ENCODE measurements around the gene RDX. TPM values are rescaled to one million over a fixed set of nuclear protein-coding genes. Genes with fewer than 3 reads are reported as not detected.

Gene RDX
- total RNA-seq, 1 experiment from 2014 or later: 0.71 TPM

GRCh38 chr11:110130642-110131238, 165.7 kb downstream of the RDX start:
- no peak for DNase-seq
- Histone ChIP-seq H4K20me1 (ENCODE audit: insufficient read depth, low read depth, low read length) (no peaks in the 10 kb centered on the region), H2AFZ (ENCODE audit: low read length) (no peak overlapping the region), H3K36me3 (ENCODE audit: insufficient read depth, low read length) (no peaks in the 10 kb centered on the region), H3K27me3 (ENCODE audit: low read length) (peaks cover 5% of the 10 kb centered on the region; the same call in 1 of the 2 replicates), H3K27ac (ENCODE audit: low read length) (no peak overlapping the region), H3K9me3 (ENCODE audit: low read length) (no peaks in the 10 kb centered on the region), H3K4me1 (ENCODE audit: low read length) (no peaks in the 10 kb centered on the region), H3K4me2 (ENCODE audit: low read depth, low read length, poor library complexity, severe bottlenecking) (no peak overlapping the region), H3K9ac (ENCODE audit: low read length) (no peak overlapping the region), H3K9me2 (replicated peaks; ENCODE audit: insufficient read depth, low read length) (no peaks in the 10 kb centered on the region), H3K79me2 (ENCODE audit: low read length) (no peaks in the 10 kb centered on the region), H3K4me3 (ENCODE audit: low read length) (no peak overlapping the region)

GRCh38 chr11:110128161-110128560, 168.3 kb downstream of the RDX start:
- Histone ChIP-seq H3K4me3 (ENCODE audit: low read length) (no peak overlapping the region), H3K79me2 (ENCODE audit: low read length) (no peaks in the 10 kb centered on the region), H3K27me3 (ENCODE audit: low read length) (peaks cover 5% of the 10 kb centered on the region; the same call in 1 of the 2 replicates), H4K20me1 (ENCODE audit: insufficient read depth, low read depth, low read length) (no peaks in the 10 kb centered on the region), H3K4me2 (ENCODE audit: low read depth, low read length, poor library complexity, severe bottlenecking) (no peak overlapping the region), H3K36me3 (ENCODE audit: insufficient read depth, low read length) (no peaks in the 10 kb centered on the region), H3K9me2 (replicated peaks; ENCODE audit: insufficient read depth, low read length) (no peaks in the 10 kb centered on the region), H3K9ac (ENCODE audit: low read length) (no peak overlapping the region), H3K9me3 (ENCODE audit: low read length) (no peaks in the 10 kb centered on the region), H2AFZ (ENCODE audit: low read length) (no peak overlapping the region), H3K27ac (ENCODE audit: low read length) (no peak overlapping the region), H3K4me1 (ENCODE audit: low read length) (no peaks in the 10 kb centered on the region)
- no peak for DNase-seq

GRCh38 chr11:110126936-110127335, 169.5 kb downstream of the RDX start:
- Histone ChIP-seq H2AFZ (ENCODE audit: low read length) (no peak overlapping the region), H3K4me2 (ENCODE audit: low read depth, low read length, poor library complexity, severe bottlenecking) (no peak overlapping the region), H3K27ac (ENCODE audit: low read length) (no peak overlapping the region), H3K9me2 (replicated peaks; ENCODE audit: insufficient read depth, low read length) (no peaks in the 10 kb centered on the region), H3K27me3 (ENCODE audit: low read length) (peaks cover 5% of the 10 kb centered on the region; the same call in 1 of the 2 replicates), H3K9ac (ENCODE audit: low read length) (no peak overlapping the region), H3K79me2 (ENCODE audit: low read length) (no peaks in the 10 kb centered on the region), H4K20me1 (ENCODE audit: insufficient read depth, low read depth, low read length) (no peaks in the 10 kb centered on the region), H3K4me3 (ENCODE audit: low read length) (no peak overlapping the region), H3K36me3 (ENCODE audit: insufficient read depth, low read length) (no peaks in the 10 kb centered on the region), H3K9me3 (ENCODE audit: low read length) (no peaks in the 10 kb centered on the region), H3K4me1 (ENCODE audit: low read length) (no peaks in the 10 kb centered on the region)
- DNase-seq: no peak

GRCh38 chr11:110125632-110126031, 170.8 kb downstream of the RDX start:
- Histone ChIP-seq H3K36me3 (ENCODE audit: insufficient read depth, low read length) (no peaks in the 10 kb centered on the region), H3K4me2 (ENCODE audit: low read depth, low read length, poor library complexity, severe bottlenecking) (no peak overlapping the region), H3K4me1 (ENCODE audit: low read length) (no peaks in the 10 kb centered on the region), H4K20me1 (ENCODE audit: insufficient read depth, low read depth, low read length) (no peaks in the 10 kb centered on the region), H3K4me3 (ENCODE audit: low read length) (no peak overlapping the region), H2AFZ (ENCODE audit: low read length) (no peak overlapping the region), H3K27ac (ENCODE audit: low read length) (no peak overlapping the region), H3K9me3 (ENCODE audit: low read length) (no peaks in the 10 kb centered on the region), H3K9me2 (replicated peaks; ENCODE audit: insufficient read depth, low read length) (no peaks in the 10 kb centered on the region), H3K27me3 (ENCODE audit: low read length) (peaks cover 5% of the 10 kb centered on the region; the same call in 1 of the 2 replicates), H3K9ac (ENCODE audit: low read length) (no peak overlapping the region), H3K79me2 (ENCODE audit: low read length) (no peaks in the 10 kb centered on the region)
- DNase-seq: no peak

Other genes starting within 250 kb of the RDX start
- not detected in 2 replicates for gene ZC3H12C, start 203.2 kb downstream of the RDX start, total RNA-seq (2014; rRNA removed; shearing (Covaris generic); ENCODE audit: low replicate concordance)
- 24.0 and 30.4 TPM in 2 replicates for gene FDX1, start 133.3 kb upstream of the RDX start, total RNA-seq (2014; rRNA removed; shearing (Covaris generic); ENCODE audit: low replicate concordance)